GM18520 (cell line): ENCODE measurements around the gene EYS.

Experiments used
- ATAC-seq: cut with Tn5 transposase; IDR thresholded peaks from one replicate; pipeline ENCODE4 v1.9.1; 2021; ENCODE audit not compliant: unreplicated experiment

EYS gene

DNA sequence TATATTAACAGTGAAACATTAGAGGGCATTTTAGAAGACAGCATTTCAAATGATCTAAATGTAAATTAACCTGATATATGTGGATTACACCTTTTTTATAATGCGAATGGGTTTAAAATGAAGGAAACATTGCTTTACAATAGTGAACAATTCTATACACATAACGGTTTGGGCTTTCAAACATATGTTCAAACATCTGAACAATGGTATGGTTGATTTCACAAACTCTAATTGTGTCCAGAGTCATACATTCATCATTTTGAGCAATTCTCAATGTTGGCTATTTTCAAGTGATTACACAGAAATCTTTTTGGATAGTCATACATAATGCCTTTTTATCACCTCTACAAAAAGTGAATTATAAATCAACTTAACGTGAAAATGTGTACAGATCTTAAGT is 1493.3 kb downstream of the EYS start:
- ATAC-seq: no peak

DNA sequence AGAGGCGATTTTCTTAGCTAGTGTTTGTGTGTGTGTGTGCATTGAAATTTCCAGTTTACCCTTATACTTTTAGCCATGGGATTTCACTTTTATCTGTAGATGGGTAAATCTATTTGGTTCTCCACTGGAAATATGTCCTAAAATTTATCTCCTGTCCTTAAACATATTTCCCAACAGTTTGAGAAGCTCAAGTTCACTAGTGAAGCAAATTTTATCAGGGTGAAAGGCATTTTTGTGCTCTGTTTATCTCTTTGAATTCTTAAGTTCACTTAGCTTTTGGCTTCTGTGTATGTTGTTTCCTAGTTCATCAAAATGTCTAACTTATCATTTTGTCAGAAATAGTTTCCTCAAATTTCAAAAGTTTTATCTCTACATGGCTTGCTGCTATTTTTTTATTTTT is 1509.8 kb downstream of the EYS start:
- no peak for ATAC-seq

DNA sequence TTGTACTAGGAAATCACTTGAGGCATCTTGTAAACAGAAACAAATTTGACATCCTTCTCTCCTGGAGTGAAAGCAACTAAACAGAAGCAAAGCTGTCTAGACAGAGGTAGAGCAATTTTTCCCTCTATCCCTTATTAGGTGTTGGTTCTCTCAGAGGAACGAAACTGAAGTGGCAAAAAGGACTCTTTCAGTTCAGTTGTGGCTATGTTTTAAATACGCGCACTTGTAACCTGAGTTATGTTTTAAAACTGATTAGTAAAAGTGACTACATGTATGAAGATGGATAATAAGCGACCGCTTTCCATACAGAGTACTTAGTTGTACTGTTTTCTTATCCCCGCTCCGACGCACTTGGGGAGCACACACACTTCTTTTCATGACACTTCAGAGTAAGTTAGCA is 1520.4 kb downstream of the EYS start:
- ATAC-seq: no peak

DNA sequence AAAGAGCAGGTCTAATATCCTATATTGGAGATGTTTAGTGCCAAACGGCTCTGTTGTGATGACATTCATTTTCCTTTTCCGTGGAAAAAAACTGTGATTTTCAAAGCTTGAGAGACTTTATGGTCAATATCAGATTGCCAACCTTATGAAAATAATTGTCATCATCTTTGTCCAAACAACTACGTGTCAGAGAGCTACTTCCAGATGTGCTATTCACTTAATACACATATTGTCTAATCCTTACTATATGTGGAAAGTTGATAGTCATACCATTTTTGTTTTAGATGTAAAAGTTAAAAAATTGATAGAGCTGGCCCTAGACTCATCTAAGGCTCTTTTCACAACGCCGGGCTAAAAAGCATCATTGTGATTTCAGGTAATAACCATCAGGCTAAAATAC is 1521.4 kb downstream of the EYS start:
- no peak for ATAC-seq

DNA sequence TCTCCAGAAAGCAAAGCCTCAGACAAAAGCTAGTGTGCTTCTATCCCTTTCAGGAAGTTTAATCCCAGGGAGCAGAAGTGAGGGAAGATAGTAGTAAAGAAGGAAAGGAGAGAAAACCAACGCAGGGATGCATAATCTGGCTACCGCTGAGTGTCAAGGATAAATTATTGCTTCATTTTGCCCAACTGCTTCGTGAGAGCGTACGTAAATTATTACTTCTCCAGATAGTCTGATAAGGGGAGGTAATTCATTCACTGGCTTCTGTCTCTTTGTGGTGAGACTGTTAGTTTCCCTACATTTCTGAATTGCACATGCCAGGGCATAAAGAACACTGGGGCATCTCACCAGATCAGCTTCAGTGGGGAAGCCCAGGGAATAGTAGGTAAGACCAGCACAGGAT is 1531.7 kb downstream of the EYS start:
- ATAC-seq: no peak

DNA sequence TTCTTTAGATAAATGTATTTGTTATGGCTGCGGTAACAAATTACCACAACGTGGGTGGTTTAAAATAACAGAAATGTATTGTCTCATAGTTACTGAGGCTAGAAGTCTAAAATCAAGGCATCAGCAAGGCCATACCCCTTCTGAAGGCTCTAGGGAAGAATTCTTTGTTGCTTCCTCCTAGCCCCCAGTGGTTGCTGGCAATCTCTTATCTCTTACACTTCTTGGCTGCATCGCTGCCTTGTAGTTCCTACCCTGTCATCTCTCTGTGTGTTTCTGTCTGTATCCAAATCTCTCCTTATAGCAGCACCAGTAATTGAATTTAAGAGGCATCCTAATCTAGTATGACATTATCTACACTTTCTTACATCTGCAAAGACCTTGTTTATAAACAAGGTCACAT is 1536.7 kb downstream of the EYS start:
- ATAC-seq: no peak

DNA sequence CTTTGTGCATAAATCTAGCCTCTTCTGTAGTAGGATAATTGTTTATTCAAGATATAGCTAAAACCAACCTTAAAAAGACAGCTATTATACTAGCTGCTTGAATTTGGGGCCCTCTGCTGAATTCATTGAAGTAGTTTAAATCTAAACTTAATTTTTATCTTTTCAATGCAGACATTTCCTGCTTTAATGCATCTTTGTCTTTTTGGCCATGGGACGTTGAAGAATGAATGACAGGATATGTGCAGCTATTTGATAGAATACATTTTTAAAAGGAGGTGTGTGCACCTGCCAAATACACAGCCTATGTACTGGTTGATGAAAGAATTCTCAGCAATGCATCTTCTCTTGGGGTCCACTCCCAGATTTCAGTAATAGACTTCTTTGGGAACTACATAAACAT is 1546.5 kb downstream of the EYS start:
- no peak for ATAC-seq

DNA sequence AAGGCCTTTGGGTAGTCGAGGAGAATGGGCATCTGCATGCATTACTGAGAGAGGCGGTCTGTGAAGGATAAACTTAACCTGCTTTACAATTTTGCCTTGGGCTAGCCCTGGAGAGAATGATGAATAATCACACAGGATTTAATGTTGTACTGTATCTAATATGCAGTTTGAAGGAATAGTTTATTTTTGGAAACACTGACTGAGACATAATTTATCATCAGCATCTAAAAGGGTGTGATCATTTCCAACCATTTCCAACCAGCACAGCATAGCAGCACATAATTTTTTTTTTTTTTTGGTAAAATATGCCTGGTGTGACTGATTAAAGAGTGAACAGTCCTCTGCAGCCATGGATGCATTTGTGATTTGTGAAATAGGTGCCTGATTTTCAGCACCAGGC is 1552.0 kb downstream of the EYS start:
- ATAC-seq: no peak

DNA sequence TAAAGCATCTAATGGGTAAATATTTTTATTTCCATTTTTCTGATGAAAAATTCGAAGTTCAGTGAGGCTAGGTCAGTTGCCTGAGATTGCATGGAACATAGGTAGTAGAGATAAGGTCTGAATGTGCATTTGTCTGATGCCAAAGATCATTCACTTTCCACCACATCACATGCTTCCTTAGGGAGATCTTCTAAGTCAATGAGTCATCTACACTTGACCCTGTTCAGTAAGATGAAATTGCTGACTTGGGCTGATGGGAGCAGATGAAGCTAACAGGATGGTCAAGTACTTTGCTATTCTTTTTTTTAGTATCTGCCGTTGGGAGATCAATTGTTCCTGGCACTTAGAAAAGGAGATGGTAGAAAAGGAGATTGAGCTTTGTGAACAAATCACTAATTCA is 1560.2 kb downstream of the EYS start:
- no peak for ATAC-seq

DNA sequence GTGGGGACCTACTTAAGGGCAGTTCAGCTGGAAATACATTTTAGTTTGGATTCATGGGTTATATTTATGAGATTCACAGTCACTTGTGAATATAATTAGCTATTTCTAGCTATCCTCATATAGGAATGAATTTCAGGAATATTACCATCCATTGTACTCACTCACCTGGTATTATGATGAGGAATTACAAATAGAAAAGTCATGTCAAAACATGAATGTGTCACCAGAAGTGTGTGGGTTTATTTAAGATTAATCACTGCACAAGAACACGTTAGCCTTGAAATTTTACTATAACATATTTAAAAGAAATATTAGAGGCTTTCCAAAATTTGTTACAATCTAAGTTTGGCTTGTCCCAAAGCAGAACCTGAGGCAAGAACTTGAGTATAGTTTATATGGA is 1560.9 kb downstream of the EYS start:
- ATAC-seq: no peak

DNA sequence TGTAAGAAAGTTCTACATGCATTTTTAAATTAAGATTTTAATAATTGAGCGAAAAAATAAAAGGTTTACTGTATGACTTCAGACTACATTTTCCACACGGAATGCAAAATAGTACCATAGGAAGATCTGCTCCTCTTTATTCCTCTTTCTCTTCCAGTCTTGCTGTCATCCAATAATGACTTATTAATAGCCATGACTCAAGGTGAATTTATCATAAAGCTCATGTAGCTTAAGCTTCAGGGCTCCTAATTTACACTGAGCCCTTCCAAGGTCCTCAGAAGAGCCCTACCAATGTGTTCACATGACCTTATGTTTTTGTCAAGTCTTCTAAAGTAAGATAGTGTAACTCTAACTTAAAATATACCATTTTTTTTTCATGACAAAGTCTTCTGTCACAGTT is 1561.4 kb downstream of the EYS start:
- ATAC-seq: no peak

DNA sequence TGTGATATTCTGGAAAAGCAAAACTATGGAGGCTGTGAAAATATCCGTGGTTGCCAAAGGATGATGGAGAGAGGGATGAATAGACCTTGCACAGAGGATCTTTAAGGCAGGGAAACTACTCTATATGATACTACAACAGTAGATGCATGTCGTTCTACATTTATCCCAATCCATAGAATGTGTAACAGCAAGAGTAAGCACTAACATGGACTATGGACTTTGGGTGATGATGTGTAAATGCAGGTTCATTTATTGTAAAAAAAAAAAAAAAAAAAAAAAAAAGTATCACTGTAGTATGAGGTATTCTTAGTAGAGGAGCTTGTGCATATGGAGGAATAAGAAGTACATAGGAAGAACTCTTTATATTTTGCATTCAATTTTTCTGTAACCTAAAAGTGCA is 1563.9 kb downstream of the EYS start:
- ATAC-seq: no peak

DNA sequence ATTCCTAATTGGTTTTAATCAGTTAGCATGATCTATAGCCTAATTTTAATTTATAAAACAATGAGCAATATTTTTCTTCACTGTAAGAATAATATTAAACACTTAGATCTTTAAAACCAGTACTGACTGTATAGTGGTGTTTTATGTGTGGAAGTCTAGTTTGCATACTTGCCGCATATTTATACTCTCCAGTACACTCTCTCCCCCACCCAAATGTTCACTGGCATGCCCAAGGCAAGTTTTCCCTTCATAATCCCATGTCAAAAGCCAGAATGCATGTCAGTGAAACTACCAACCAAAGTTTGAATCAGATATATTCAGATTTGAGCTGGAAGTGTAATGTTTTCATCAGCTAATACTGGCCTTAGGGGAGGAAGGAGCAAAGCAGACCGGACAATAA is 1565.3 kb downstream of the EYS start:
- ATAC-seq: no peak

DNA sequence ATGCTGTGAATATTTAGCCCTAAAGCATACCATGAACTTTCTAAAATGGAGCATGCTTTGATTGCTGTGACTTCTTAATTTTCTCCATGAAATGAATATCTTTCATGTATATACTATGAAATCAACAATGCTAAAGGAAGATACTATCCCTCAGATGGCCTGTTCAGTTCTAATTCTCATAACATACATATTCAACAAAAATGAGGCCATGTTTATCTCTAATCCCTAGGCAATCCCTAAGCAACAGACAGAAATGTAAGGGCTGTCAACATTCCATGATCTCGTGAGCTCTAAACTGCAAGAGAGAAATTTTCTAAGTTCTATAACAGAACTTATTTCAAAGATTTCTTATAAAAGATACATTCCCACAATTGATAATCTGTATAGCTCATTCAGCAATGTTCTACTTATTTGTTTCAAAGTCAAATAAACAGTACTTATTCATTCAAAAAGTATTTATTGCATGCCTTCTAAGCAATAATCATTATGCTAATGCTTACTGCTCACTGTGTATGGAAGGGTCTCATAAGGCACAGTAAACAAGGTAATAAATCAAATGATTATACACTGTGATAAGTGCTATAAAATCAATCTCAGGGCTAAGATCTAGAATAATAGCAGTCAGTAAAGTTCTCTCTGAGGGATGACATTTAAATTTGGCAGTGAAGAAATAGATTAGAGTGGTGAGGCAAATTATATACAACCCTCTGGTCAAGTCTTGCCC is 1578.6 kb downstream of the EYS start:
- no peak for ATAC-seq

DNA sequence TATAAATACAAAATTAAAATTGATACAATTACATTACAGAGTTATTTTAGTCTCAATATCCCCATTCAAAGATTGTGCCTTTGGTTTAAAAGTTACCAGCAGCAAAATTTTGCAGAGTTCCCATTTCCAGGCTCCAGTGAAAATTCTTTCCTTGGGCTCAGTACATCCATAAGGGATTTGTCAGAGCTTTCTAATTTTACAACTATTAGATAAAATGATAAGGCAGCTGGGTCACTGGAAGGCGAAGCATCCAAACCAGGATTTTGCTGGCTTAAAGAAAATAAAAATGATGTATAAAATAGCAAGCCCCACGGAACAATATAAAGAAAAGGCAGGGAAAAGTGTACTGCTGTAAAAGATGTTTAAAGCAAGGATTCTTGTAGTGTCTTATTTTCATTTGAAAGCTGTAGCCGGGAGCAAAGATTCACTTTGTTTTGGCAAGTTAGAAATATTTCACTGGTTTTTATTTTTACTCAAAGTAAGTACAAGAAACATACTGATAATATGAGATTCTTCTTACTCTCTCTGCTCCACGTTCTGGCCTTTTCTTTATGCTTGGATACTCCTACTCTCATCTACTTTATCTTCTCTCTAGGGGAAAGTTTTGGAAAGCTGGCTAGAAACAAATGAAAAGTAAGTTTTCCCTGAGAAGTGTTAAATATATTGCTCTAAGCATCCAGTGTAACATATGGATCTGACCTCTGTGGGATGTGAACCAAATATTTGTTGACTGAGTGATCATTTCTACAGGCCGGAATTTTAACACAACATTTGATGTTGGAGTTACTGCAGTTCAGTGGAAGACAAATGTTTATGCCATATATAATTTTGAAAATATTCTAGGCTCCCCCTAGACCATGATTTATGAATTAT is 1583.0 kb downstream of the EYS start:
- no peak for ATAC-seq

DNA sequence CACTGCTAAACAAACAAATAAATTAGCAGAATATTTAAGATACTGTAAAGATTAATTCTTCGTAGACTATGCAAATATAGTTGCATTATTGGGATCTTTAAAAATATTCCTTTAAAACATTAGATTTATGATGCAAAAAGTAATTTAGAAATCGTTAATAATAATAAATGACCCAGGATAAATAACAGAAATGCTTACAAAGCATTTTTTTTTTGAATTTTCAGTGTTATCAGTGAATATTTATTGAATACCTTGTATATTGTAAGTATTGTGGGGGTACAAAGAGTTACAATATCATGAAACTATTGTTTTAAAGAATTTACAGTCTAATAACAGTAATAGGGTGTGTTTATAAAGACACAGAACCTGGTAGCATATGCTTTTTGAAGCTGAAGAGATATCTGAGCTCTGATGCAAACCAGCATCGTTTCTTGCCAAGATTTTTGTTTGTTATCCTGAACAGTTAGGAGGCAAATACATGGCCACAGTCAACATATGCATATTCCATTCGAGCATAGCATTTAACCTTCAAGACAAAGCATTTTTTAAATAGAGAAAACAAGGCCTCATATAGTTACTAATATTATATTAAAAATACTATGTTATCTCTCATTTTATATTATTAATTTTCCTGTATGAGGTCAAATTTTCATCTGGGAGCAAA is 1584.2 kb downstream of the EYS start:
- ATAC-seq: no peak

DNA sequence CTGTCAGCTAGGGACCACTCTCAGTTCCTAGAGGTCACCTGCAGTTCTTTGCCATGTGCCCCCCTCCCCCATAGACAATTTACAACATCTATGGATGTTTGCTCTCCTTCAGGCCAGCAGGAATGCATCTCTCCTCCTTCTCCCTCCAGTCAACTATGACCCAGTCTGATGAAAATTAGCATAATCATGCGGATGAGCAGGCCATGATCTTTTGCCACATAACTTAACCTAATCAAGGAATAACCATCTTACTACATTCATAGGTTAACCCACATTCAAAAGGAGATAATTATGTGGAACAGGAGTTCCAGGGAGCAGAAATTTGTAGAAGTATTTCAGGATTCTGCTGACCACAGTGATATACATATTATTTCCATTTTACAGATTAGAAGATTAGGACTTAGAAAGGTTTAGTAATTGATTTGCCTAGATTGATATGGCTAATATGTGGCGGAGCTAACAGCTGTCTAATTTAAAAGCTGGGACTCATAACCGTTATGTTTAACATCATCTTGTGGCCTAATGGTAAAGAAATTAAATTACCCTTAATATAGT is 1585.9 kb downstream of the EYS start:
- no peak for ATAC-seq

DNA sequence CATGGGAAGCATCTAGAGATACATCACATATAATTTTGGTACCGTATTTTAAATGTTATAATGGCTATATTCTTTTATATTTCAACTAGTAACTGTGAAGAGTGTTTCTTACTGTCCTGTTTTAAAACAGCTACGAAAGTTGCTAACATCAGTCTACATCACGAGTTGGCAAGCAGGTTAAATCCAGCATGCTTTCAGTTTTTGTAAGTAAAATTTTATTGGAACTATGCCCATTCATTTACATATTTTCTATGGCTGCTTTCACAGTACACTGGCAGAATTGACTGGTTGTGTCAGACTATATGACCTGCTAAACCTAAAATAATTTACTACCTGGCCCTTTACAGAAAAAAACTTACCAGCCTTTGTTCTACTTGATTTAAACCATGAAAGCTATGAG is 1593.3 kb downstream of the EYS start:
- ATAC-seq: no peak

DNA sequence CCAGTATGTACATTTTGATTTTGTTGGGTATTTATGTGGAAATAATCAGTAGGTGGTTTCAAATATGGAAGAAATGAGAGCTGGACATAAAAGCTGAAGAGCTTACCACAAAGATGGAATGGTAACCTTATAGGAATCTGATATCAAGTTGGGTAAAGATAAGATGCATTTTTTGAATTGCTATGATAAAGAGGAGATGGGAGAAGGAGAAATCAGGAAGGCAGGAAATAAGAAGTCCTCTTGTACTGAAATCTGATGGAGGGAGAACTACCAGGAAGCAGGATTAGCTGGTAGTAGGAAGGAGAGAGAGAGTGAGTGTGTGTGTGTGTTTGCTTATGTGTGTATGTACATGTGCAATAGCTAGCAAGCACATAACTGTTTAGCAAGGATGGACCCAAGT is 1603.0 kb downstream of the EYS start:
- no peak for ATAC-seq

DNA sequence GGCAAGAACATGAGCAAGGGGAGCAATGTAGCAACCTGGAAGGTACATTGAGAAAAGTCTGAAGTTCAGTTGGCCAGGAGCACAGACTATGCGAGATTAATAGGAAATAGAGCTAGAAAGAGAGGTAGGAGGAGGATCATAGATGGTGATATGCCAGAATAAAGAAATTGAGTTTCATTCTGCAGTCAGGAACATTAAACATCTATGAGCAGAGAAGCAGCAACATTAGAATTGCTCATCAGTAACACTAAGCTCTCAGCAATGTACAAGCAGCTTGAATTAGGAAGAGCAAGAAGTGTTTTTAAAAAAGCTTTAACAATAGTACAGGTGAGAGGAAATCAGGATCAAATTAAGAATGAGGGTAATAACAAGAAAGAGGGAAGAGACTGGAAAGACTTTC is 1603.5 kb downstream of the EYS start:
- ATAC-seq: no peak

DNA sequence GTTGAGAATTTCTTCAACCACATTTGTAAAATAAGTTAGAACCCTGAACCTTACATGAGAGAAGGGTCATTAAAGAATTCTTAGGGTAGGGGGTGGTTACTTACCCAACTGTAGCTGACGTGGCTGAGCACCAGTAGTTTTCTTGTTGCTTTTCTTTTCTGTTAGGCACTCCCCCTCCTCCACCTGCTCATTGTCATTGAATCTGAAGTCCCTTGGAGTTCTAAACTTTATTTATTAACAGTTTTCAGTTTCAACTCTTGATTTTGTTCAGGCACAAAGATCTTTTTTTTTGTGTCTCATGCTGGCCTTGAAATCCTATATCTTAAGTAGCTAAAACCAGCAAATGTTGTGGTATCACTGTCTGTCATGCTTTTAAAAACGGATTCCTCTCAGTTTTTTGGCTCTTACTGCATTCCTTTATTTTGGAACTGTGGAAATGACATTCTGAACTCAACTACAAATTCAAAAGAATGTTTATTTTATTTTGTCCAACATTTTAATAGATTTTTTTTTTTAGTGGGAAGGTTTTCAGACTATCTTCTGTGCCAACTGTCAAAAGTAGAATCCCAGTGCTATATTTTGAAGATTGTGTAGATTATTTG is 1606.2 kb downstream of the EYS start:
- no peak for ATAC-seq
